Activated CD4-positive, alpha-beta T cell treated with anti-CD3 and anti-CD28 coated beads for 4 hours (primary cell): ENCODE measurements around the gene EIF5AL1.
"Not testable (repeated sequence)": the region's sequence is repeated elsewhere in the genome, so short reads cannot be mapped to it uniquely, and the experiment has no call there.

Experiments used
- DNase-seq, 2 donors: peaks; one replicate each; pipeline ENCODE4 v3.0.0-alpha.2; 2020

Gene EIF5AL1

DNA sequence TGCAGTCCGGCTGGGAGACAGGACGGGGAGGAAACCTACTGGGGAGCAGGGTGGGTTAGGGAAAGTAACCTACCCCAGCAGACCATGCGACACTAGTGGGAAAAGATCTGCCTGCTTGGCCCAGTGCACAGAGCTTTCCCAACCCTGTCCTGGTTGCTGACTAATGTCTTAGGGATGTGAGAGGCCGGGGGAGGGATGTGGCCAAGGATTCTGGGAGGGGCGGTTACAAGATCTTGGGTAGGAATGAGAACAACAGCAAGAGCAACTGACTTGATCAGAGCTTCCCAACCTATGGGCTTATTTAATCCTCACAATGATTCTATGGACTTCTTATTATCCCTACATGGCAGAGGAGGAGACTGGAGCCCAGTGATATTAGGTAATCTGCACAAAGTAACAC, 24.0 kb upstream of the EIF5AL1 start:
- no peak for DNase-seq

DNA sequence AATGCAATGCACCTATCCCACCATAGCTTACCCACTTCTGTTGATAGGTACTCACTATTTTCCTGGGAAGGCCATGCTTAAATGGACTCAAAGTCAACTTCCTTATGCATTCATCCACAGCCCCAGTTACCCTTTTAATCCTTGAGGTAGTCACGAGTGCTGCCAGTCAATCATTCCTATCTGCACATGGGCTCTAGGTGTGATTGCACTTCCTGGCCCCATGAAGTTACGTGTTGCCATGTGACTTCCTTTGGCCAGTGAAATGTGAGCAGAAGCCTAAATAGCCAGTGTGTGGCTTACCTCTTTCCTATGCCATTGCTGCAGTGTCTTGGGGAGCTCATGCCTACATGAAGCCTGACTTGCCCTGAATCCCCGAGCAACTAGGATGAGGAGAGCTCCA, 23.5 kb upstream of the EIF5AL1 start:
- DNase-seq: no peak

DNA sequence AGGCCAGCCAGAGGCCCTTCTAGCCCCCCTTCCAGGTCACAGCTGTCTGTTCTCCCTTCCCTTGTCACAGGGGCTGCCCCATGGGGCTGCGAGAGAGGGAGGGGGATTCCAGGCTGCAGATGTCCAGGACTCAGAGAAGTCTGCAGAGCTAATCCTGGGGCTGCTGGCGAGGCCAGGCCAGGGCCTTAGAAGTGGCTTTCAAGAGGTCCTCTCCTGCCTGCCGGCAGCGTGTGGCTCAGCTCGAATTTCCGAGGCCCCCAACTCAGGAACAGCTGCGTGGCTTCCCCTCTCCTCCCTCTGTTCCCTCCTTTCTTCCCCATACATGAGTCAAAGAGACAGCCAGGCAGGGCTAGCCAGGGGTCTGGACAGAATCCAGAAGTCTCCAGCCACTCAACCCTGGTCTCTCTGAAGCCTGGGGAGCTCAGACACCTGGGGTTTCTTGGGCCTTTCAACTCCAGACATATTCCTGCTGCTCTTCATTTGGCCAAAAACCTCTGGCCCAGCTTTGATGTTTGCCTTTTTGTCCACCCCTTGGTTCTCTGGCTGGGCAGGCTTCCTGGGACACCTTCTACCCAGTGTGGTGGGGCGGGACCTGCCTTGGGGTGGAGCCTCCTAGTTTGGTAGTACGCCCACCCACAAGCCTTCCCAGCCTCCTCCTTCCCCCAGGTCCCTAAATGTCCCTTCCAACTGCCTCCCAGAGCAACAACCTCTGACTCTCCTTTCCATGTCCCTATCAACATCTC, 21.8 kb upstream of the EIF5AL1 start:
- DNase-seq: no peak

DNA sequence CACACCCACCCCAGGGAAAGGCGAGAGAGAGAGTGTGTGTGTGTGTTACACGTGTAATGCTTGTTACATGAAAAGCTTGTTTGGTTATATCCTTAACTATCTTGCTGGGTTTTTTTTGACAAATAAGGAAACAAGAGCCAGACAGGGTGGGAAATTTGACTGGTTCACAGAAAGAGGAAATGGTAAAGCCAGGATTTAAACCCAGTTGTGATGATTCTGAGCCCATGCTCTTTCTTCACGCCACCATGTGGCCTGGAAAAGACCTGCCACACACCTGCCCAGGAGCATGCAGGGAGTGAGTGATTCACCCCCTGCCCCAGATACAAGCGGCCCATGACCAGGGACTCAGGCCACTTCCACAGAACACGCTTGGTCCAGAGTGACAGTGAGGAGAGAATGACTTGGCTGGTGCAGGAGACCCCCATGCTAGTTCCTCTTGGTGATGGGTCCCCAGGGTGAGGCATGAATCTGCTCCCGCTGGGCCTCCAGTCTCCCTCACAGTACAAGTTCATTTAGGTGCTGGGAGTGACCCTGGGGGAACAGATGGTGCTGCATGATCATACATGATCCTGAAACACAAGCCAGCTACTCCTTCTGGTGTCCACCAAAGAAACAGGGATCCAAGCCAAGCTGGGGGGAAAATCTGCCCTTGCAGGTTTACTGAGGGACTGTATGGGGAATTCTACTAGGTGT, 21.0 kb upstream of the EIF5AL1 start:
- no peak for DNase-seq

DNA sequence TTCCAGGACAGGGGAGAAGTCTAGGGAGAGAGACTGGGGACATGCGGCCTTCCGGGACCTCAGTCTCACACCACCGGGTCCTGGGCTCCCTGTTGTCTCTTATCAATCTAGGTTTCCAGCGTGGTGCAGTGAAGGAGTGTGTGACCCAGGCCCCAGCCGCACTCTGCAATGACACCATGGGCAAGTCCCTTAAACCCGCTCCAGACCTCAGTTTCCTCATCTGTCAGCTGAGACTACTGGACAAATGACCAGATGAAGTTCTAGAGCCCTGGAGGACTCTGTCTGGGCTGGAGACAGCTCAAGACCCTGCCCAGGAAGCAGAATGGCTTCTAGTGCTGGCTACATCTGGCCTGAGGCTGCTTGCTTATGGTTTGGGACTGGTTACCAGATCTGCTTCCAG, 20.1 kb upstream of the EIF5AL1 start:
- no peak for DNase-seq

DNA sequence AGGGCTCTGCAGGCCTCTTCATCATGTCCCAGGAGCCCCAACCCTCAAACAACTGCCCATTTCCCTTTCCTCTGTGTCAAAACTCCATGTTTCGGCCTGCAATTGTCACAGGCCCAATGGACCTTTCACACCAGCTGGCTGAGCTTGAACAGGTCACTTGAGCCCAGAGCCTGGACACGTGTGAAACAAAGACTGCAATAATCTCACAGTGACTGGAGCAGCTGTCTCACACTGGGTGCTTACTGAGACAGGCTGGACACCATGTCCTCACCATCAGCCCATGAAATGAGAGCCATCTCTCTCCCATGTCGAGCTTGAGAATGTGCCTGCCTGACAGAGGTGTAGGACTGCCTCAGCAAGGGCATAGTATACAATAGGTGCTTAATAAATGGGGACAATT, 19.5 kb upstream of the EIF5AL1 start:
- DNase-seq: no peak

DNA sequence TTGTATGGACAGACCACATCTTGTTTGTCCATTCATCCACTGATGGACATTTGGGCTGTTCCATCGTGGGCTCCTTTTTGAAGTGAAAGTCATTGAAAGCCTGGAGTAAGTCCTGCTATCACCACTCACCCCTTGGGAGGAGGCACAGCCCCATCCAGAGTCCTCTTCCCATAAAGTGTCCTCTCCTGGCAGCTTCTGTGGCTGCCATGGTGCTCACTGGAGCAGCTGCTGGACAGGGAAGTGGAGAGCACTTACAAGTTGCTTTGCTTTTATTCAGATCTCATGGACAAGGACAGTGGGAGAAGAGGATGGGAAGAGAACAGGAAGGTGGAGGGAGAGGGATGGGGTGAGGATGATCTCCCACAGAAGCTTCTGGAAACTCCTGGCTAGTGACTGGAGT, 18.5 kb upstream of the EIF5AL1 start:
- DNase-seq: no peak

DNA sequence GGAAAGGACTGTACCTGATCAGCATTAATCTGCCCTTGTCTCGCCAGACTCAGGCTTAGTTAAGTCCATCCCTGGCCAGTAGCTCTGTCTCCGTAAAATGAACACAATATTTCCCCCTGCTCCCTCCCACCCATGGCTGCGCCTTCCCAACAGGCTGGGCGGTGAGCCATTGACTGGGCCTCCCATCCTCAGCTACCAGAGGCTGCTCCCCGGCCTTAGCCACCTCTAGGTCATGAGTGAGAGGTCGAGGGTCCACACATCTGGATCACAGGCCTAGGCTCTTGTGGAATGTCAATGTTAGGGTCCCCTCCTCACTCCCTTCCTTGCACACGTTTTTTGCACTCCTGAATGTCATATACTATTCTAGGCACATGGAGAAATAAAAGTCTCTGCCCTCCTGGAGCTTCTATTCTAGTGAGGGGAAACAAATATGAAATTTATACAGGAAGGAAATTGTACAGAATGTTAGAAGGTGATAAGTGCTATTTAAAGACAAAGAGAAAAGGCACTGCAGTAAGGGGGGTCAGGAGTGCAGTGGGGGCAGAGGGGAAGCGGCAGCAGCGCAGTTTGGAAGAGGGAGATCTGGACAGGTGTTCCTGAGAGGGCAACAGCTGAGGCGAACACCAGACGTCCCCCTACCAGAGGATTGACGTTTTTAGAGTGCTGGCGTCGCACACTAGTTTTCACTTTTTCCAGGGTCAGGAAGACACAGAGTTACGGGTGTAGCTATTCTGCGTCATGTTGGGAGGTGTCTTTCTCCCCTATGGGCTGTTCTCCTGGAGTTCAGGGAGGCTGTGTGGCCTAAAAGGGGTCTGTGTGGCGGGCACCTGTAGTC, 17.2 kb upstream of the EIF5AL1 start:
- DNase-seq: no peak

DNA sequence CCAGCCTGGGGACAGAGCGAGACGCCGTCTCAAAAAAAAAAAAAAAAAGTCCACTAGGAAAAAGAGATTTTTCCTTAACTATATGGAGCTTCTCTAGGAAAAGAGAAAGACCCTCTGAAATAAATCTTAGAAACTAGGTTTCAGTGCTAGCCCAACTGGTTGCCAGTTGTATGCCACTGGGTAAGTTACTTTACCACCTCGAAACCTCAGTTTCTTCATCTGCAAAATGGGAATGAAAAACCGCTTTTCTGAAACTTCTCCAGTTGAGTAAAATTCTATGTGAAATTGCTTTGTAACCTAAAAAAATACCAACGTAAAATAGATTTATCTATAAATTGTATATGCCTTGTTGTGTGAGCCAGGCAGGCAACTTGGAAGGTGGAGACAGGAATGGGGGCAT, 16.5 kb upstream of the EIF5AL1 start:
- no peak for DNase-seq

DNA sequence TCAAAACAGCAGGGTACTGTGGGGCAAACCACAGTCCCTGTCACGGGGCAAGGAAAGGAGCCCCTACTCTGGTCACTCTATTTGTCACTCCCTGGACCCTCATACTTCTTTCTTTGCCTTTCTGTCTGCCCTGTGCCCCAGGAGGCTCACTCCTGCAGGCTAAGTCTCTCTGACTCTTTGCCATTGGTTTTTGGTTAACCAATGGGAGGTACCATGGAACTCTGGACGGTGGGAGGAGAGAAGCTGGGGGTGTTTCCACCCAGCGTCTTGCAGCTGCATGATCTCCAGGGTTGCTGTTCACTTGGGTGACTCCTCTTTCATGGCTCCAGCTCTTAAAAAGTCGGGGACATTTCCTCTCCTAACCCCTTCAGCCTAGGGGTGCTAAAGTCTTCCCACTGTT, 15.4 kb upstream of the EIF5AL1 start:
- DNase-seq: no peak

DNA sequence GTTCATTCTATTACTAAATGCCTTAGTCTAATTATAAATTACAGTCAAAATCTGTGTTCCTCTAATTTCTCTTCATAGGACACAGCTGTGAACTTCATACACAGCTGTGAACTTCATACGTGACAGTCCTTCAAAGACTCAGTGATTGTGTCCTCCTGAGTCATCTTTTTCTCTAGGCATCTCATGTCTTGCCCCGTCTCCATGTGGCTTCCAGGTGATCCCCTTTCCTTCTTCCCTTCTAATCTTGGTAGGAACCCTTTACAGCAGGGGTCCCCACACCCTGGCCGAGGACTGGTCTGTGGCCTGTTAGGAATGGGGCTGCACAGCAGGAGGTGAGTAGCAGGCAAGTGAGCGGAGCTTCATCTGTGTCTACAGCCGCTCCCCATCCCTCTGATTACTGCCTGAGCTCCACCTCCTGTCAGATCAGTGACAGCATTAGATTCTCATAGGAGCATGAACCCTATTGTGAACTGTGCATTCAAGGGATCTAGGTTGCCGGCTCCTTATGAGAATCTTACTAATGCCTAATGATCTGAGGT, 14.0 kb upstream of the EIF5AL1 start:
- no peak for DNase-seq

DNA sequence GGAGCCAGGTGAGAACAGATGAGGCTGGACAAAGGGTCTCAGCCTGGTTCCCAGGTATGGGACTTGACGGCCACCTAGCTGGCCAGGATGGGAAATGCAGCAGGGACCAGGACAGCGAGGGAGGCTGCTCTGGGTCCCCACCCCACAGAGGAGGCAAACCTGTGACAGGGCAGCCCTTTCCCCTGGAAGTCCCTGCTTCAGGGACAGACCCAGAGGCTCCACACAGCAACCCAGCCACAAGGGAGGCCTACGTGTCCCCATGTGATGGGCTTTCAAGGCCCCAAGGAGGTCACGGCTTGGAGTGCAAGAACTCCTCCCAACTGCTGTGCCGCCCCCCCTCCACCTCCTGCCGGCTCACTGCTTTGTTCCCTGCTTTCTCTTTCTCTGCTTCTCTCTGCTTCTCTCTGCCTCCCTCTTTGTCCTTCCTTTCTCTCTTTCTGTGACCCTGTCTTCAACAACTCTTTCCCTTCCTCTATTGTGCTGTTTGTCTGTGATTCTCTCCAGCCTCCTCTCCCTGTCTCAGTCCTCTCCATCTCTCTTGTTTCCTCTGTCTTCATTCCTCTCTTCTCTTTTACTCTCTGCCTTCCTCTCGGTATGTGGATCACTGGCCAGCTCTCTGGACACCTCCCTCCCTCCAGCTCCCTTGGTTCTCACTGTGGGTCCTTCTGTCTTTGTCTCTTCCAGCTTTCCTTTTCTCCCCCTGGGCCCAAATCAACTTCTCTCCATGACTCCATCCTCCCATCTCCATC, 9.6 kb upstream of the EIF5AL1 start:
- no peak for DNase-seq

DNA sequence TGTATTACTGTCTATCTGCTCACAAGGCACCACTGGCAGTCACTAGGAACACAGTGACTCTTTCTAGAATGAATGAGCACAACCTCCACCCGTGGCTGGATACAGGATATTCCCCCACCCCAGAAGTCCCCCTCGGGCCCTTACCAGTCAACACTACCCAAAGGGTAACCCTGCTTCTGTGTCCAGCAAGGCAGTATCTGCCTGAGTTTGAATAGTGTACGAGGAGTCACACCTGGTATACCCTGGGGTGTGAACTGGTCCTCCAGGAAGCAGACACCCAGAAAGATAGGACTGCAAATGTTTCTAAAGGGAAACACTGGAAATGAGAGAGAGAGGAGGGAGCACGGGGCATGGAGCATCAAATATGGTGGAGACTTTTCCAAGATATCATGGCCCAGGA, 8.5 kb upstream of the EIF5AL1 start:
- not testable (repeated sequence) for DNase-seq

DNA sequence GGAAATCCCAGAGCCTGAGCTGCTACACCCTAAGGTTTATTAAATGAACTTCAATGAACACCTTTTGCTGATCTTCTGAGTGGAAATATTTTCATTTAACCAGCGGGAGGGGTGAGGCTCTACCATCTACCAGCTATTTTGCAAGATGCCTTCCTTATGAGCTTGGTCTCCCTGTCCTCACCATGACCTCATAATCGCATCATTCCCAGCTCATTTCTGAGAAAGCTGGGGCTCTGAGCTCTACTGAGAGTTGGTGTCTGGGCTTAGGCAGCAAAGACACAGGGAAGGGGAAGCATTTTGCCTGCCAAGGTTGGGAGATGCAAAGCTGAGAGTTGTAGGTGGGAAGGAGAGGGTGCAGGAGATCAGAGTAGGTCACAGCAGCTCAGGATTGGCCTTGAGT, 7.8 kb upstream of the EIF5AL1 start:
- DNase-seq: not testable (repeated sequence)

DNA sequence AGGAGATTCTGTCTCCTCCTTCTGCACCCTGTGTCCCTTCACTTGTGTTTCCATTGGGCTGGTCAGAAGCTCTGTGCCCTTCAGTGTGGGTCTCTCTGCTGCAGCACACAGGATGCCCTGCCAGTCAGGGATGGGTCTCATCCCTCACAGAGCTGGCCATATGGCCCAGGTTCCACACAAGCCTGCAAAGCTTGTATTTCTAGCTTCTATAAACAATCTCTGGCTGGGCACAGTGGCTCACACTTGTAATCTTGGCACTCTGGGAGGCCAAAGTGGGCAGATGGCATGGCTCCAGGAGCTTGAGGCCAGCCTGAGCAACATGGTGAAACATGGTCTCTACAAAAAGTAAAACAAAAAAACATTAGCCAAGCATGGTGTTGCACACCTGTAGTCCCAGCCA, 7.0 kb upstream of the EIF5AL1 start:
- not testable (repeated sequence) for DNase-seq

DNA sequence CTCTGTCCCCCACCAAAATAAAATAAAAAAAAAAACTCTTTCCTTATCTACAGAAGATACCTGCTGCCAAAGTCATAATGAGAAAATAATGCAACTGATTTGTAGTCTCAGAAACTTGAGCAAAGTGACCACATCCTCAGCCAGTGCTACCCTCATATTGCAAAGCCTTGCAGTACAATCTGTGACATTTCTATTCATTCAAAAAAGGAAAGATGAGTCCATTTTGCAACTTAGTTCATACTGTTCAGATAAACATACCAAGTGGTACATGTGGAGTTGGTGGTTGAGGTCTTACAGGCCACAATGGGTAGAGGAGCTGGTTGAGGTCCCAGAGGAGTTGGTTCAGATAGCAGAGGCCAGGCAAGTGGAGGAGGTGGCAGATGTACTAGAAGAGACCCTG, 6.5 kb upstream of the EIF5AL1 start:
- DNase-seq: no peak

DNA sequence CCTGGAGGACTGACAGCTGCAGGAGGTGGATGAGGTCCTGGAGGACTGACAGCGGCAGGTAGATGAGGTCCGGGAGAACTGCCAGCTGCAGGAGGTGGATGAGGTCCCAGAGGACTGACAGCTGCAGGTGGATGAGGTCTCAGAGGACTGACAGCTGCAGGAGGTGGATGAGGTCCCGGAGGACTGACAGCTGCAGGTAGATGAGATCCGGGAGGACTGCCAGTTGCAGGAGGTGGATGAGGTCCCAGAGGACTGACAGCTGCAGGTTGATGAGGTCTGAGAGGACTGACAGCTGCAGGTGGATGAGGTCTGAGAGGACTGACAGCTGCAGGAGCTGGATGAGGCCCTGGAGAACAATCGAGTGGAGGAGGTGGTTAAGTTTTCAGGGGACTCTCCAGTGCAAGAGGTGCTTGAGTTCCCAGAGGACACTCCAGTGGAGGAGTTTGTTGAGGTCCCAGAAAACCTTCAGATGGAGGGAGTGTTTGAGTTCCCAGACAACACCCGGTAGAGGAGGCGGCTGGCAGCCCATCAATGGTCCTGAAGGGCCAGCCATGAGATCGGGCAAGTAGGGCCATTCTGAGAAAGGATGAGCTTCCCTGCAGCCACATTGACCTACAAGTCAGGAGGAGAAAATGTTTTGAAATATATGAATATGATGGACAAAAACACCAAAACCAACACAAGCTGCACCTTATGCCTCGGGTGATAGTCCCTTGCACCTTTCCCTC, 4.7 kb upstream of the EIF5AL1 start:
- DNase-seq: no peak

DNA sequence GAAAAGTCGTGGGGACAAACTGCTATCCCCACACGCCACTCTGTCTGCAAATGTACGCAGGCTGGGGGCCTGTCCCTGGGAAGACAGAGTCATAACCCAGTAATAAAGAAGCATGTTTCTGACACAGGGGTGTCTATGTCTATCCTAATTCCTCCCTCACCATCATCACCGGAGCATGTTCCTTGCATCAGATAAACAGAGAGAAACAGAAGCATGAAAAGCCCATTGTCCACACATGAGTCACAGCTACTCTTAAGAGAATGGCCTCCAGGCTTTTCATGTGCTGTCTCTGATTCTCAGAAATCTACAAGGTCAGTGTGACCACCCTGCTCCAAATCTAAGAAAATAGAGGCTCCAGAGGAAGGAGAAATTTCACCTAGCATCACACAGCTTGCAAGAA, 4.1 kb upstream of the EIF5AL1 start:
- DNase-seq: not testable (repeated sequence)

DNA sequence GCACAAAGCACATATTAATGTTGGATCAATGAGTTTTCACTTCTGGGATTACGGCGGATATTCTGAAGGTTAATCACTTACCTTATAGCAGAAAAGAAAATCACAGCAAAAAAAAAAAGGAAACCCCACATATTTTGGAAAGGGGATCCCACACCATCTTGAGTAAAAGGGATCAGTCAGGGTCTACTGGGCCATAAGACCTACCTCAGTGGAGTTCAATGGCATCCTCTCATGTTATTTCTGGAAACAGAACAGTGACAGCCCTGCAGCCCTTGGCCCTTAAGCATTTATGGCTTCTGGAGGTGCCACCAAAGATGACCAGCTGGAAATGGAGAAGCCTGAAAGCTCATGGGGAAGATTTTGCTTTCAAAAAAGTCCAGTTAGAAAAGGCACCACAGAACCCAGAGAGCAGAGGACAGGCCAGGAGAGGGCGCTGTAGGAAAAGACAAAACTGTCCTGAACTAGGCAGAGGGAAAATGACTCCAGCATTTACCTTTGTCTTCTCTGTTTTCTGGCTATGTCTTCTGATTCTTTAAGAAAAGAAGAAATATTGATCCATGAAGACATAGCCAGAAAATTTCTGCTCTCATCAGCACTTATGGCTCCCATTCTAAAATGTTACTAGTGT, 2.9 kb upstream of the EIF5AL1 start:
- DNase-seq: not testable (repeated sequence)

DNA sequence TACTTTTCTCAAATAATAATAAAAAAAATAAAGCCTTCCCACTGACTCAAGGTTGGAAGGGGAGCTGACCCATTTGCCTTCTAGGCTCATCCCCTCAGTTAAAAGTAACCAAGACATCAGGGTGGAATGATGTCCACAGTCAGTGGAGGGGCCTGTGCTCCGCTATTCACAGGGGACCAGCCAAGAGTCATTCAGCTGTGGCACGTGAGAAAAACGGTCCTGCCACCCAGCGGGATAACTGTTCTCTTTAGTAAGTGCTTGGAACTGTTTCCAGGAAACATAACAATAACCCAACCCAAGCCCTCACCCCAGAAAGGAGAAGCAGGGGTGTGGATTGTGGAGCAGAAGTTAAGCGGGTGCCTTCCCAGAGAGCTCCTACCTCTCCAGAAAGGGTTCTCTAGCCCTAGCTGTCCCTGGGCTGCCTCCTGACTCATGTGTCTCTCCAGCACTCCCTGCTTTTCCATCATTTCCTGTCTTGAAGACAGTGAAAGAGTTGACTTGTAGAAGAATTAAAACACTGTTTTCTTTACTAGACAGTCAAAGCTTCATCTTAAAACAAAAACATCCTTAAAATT, 2.3 kb upstream of the EIF5AL1 start:
- DNase-seq: not testable (repeated sequence)

DNA sequence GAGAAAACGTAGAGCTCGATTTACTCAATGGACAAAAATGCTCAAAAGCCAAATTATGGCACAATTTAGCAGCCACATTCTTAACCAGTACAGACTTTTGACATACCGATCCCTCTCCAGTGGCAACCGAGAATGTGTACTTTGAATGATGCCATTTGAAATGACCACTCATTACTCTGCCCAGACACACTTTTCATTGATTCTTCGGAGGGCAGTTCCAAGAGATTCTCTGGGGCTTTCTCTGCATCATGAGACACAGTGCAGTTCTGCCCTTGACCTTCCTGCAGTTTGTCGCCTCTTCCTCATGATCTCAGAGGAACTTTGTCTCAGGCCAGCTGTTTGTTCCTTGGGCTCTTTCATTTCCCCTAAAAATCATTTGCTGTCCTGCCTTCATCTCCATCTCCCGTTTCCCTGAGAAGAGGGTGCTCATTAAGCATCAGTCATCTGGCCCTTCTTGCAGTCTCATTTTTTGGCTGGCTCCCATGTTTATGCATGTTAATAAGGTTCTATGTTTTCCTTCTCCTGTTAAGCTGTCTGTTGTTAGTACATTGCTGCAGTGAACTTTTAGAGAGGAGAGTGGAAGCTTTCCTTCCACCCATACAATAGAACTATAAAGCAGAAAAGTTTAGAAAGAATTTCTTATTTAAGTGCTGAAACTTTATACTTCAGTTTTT, 4.3 kb downstream of the EIF5AL1 start:
- not testable (repeated sequence) for DNase-seq
